Activated CD8-positive, alpha-beta memory T cell treated with anti-CD3 and anti-CD28 coated beads, Interleukin-2, amount 50 U/mL, for 48 hours (primary cell): ENCODE data around the gene MED6.

Source experiments
- DNase-seq: peaks from one replicate; pipeline ENCODE4 v3.0.0-alpha.2; 2020

MED6 gene

GRCh38 chr14:70600382-70601157 is at the start of gene MED6:
Gene MED6, minus strand, starts transcription at chr14:70600655. Its CDS starts 18 bp downstream, at chr14:70600637.
- peak; percentile 93 for DNase-seq

DNA sequence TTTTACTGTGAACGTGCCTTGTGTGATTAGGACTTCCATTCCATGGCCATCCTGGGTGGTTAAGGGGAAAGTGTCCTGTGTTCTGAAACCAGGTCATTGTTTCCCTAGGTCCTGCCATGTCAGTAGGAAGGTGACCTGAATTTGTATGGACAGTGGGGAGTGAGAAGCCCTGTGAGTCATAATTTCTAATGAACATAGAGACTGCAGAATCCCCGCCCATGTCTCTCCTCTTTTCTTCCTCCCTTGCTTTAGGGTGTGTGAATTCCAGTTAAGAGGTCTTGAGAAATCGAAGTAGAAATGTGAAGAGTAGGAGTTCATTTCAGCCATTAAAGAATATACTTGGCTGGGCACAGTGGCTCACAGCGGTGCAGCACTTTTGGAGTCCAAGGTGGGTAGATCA is 49.3 kb upstream of the MED6 start:
- no peak for DNase-seq

GRCh38 chr14:70648346-70648745 is 47.9 kb upstream of the MED6 start:
- no peak for DNase-seq

DNA sequence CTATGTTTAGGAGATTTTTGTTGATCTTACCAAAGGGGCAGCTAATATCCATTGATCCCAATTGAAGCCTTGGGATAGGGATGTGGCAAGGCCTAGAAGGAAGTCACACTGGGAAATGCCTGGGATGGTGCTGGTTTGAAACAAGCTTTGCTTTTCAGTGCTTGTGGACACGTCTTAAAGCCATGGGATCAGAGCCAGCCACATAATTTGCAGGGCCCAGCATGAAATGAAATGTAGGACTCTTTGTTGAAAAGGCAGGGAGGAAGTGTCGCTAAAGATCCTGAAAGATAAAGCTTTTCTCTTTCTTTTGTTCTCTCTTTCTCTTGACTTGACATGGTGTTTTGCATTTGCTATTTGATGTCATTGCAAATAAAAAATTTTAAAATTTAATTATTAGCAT is 46.2 kb upstream of the MED6 start:
- no peak for DNase-seq

DNA sequence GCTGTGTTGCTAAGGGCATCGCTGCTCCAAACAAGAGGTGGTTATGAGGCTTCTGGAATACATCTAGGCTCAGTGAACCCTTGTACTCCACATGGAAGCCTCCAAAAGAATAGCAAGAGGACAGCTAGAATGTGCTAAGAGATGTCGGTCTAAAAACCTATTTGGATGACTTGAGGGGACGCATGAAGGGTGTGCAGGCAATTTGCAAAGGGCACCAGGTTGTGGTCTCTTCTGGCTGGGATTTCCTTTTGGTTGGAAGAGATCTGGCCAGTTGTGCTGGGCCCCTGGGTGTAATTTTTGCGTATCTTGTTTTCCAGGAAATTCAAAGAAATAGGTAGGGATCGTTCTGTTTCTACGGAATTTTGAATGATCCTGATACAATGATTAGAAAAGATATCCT is 45.4 kb upstream of the MED6 start:
- DNase-seq, result no peak

- no peak for DNase-seq
Observed at GRCh38 chr14:70643967-70644366, 43.5 kb upstream of the MED6 start.

- peak; percentile 72 for DNase-seq
Observed at GRCh38 chr14:70642303-70643235, 42.1 kb upstream of the MED6 start.

GRCh38 chr14:70641548-70642302 is 41.3 kb upstream of the MED6 start, which contains the start of gene TTC9:
Gene TTC9, plus strand, starts transcription at chr14:70641916. Its CDS starts 214 bp downstream, at chr14:70642130.
- DNase-seq, result no peak

GRCh38 chr14:70640938-70641547 is 40.6 kb upstream of the MED6 start:
- peak; percentile 73 for DNase-seq

GRCh38 chr14:70638416-70638815 is 38.0 kb upstream of the MED6 start:
- no peak for DNase-seq

GRCh38 chr14:70635971-70636595 is 35.6 kb upstream of the MED6 start:
- DNase-seq, result no peak

DNA sequence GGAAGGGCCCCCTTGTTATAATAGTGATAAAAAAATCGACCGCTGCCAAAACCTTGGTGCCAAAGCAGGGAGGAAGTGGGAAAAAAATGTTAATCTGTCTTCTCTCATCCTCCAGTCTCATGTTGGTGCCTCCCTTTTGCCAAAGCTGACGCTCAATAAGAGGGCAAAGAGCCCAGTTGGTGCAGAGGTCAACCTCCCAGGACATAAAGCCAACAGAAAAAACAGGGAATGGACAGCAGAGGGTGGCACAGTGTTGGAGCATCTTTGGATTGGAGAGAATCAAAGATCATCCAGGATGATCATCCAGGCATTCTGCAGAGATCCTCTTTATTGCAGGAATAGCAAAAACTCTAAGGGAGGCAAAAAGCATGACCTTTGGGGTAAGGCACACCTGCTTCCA is 31.5 kb upstream of the MED6 start:
- no peak for DNase-seq

DNA sequence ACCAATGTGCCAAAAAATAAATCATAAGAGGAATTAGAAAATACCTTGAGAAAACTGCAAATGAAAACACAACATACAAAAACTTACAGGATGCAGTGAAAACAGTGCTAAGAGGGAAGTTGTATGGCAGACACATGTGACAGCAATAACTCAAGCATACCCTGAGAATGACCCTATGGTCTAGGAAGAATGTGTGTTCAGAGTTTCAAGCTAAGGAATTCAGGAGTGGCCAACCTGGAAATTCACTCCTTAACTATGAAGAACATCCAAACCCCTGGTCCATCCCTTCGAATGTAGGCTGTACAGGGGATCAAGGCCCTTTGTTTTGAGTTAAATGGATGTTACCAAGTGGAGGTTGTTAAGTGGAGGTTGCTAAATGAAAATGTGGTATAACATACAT is 24.5 kb upstream of the MED6 start:
- no peak for DNase-seq

DNA sequence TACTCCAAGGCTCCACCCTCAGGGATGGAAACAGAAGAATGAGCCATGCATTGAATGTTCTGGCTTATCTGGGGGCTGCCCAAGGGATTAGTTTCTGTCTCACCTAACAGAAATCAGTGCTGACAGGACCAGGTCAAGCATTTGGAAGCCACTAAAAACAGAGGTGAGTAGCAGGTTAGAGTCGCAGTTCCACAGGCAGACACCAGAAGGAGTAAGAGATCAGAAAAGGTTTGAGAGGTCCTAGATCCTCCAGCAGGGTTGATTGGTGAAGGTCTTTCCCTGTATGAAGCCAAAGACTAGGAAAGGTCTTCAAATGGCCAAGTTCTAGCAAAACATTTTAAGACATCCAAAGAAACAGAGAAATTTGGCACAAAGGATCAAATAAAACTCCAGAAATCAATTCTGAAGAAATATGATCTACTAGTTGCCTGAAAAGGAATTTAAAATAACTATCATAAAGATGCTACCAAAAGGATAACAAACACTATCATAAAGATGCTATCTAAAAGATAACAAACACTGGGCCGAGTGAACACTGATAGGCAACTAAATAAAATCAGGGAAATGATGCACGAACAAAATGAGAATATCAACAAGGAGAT is 21.8 kb upstream of the MED6 start:
- DNase-seq, result no peak

DNA sequence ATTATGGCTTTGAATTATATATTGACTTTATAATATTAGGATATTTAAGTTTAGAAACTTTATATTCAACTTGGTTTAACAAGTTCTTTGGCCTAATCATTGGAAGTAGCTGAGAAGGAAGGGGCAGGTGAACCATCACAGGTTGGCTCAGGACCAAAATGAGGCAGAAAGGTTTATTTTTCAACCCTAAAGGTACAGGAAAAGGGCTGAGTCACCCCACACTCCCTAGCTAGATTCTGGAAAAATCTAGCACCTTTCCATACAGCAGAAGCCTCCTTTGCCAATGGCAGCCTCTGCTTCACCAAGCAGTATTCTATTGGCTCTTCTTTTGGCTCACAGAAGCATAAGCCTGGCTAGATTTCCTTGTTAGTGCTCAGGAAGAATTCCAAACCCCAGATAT is 19.3 kb upstream of the MED6 start:
- DNase-seq, result no peak

DNA sequence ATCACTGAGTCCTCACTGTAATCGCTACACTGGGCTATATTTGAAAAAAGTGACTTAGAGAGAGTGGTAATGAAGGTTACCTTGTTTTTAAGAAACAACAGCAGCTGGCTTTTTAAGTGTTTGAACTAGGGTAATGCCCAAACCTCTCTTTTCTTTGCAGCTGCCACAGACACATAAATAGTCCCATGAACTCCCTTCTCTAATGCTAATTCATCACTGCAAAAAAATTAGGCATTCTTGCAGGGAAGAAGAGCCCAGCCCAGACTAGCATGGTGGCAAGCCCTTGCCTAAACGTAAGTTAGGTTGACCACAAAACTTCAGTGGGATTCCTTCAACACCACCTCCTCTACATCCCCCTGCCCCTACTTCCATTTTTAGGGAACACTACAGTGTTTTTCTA is 17.9 kb upstream of the MED6 start:
- DNase-seq, result no peak

DNA sequence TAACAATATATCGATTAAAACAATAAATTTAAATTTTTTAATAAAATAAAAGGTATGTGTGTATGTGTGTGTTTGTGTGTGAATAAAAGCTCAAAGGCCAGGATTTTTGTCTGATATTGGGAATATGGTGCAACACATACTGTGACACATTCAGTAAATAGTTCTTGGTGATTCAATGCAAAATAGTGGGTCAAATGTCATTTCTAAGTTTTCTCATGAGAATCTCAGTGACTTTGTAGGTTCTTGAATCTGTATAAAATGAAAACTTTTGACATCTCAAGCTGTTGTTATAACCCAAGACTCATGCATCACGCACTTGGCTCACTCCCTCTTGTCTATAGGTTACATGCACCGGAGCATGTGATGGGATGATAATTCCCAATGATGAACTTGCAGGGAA is 16.2 kb upstream of the MED6 start:
- no peak for DNase-seq

GRCh38 chr14:70611216-70611615 is 10.8 kb upstream of the MED6 start:
- no peak for DNase-seq

DNA sequence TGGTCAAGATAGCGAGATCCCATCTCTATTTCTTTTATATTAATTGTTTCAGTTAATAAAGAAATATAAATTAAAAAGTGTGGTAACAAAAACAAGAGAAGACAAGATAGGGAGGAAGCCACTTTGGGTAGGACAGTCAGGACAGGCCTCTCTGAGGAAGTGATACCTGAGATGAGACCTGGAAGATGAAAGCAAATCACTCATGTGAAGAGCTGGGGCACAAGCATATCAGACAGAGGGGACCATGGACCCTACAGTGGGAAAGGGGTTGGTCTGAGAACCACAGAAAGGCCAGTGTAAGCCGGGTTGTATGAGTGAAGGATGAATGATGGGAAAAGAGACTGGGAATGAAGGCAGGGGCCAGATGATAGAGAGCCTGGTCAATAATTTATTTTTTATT is 1.8 kb upstream of the MED6 start:
- DNase-seq, result no peak

DNA sequence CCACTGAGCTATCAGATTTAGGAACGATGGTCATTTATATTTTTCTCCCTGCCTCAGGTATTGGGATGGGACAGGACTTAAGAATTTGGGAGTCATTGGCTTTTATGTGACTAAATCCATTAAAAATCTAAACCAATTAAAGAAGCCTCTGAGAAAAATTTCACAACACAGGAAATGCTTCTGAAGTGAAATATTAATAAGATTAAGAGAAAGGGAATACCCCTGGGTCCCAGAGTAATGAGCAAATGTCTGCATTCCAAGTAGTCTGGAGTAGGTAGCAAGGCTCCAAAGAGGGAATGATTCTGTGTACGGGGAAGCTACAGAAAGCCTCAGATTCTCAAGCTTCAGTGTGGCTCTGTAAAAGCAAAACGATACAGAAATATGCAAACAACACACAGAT is 707 bp upstream of the MED6 start:
- DNase-seq, result no peak

GRCh38 chr14:70599345-70599744 is 1.1 kb downstream of the MED6 start:
- DNase-seq, result no peak

- DNase-seq, result no peak
Observed at GRCh38 chr14:70597731-70598130, 2.7 kb downstream of the MED6 start.
